Fibroblast of skin of abdomen (primary cell): ENCODE results near the gene ZRANB3.

Source experiments
- DNase-seq: peaks from one replicate; pipeline ENCODE4 v3.0.0-alpha.2; 2013

The ZRANB3 gene

GRCh38 chr2:135246711-135247270 is 284.2 kb downstream of the ZRANB3 start:
- no peak for DNase-seq

DNA sequence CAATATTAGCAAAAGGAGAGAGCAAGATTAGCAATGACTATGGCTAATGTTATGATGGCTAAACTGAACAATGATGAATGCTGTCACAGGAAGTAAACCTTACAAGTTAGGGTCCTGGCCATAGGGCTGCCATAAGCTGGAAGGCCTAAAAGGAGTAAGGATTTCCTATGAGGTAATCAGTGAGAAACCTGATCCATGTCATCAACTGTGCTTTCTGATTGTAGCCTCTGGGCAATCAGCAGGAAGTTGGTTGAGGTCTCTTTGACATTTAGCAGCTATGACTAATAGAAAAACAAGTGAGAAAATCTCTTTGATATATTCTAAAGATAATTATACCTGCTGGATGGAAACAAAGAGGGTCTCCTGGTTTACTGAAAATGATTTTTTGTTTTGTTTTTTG is 285.9 kb downstream of the ZRANB3 start:
- DNase-seq: peak; percentile 23

GRCh38 chr2:135238651-135239050 is 292.4 kb downstream of the ZRANB3 start:
- no peak for DNase-seq

DNA sequence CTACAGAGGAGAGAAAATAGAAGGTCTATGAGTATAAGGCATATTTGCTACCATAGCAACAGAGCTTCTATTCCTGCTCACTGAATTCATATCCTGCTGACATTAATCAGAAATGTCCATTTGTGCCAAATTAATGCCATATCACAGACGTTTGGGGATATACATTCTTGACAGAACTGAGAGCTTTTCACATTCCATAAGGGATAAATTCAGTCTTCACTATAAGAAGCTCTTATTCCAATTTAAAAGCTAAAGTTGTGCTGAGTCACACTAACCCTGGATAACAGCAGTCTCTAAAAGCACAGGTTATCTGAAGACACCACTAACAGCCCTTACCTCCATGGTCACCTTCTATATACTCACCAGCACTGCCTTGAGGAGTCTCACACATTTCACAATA is 300.9 kb downstream of the ZRANB3 start:
- DNase-seq: peak; percentile 31

- DNase-seq: peak; percentile 37
Observed at GRCh38 chr2:135227386-135227785, 303.6 kb downstream of the ZRANB3 start.

DNA sequence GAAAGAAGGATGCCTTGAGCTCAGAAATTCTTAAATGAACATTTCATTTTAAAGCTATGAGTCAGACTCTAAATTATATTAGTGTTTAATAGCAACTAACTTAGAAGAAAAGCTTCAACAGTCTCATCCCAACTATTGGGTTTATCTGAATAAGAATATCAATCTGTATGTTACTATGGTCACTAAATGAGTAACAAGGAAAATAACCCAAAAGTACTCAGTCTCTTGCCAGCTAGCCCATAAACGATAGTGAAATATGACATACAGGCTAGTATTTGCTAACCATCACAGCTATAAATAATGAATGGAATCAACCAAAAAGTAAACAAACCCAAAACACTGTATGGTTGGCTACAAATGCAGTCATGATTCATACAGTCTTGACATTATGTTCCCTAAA is 304.1 kb downstream of the ZRANB3 start:
- DNase-seq: peak; percentile 46

GRCh38 chr2:135225781-135226180 is 305.2 kb downstream of the ZRANB3 start:
- DNase-seq: no peak

- no peak for DNase-seq
Observed at GRCh38 chr2:135219226-135219625, 311.8 kb downstream of the ZRANB3 start.

DNA sequence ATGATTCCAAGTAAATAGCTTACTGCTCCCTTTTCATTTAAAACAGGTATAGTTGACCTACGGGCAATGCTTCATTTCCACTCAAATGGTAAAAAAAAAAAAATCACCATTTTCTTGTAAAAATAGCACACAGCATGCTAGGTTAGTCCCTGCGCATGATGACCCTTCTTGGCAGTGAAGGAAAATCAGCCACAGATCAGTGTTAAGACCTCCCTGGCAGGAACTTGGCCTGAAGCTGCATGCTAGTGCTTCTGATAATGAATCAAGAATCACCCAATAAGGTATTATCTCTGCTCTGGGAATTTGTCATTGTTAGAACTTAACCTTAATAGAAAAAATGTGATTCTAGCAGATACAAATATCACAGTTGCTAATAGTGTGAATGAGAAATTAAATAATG is 312.6 kb downstream of the ZRANB3 start:
- DNase-seq: no peak

- DNase-seq: no peak
Observed at GRCh38 chr2:135212757-135213156, 318.3 kb downstream of the ZRANB3 start.

DNA sequence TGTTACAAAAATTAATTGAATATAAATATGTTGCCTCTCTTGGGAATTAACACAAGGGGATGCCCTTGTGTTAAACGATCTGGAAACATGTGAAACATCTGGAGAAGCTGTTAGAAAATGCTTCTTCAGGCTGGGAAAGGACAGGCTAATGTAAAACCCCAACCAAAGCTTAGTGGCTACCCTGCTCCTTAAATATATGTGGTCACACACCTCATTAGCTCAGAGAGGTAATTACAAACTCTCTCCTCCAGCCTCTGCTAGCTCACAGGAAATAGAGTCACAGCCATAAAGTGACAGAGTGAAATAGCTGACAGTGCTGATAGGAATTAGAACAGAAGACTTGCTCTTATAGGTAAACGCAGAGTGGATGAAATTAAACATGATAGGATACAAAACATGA is 323.0 kb downstream of the ZRANB3 start:
- peak; percentile 6 for DNase-seq

DNA sequence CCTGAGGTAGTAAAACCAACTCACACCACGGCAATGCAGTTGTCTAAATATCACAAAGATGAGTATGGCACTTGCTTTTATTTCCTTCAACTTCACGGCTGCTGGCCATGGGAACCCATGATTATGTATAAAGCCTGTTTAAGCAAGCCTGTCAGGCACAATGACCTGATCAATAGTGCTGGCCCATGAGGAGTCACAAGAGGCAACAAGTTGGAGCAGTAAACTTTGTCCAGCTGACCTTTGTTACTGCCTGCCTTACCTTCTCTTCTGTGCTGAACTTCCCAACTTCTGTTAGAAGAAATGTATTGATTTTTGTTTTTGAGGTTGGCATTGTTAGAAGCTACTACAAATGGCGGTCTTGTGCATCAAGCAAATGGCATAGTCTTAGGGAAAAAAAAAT is 327.1 kb downstream of the ZRANB3 start:
- DNase-seq: no peak

- no peak for DNase-seq
Observed at GRCh38 chr2:135202751-135203150, 328.3 kb downstream of the ZRANB3 start.

DNA sequence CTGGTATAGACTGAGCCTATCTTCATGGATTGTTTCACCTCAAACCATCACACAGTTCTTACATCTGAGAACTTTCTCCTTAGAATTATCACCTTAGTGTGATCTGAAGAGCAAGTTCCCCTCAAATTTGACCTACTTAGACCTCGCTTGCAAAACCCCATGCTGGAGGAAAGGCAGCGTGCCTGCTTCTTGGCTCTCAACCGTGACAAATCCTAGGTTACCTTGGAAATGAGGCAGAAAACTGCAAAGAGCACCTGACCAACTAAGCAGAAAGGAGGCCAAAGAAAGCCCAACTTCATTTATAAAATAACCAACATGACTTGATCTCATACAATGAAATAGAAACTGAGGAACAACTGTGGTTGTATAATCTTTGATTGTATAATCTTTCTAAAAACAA is 332.5 kb downstream of the ZRANB3 start:
- DNase-seq: no peak

DNA sequence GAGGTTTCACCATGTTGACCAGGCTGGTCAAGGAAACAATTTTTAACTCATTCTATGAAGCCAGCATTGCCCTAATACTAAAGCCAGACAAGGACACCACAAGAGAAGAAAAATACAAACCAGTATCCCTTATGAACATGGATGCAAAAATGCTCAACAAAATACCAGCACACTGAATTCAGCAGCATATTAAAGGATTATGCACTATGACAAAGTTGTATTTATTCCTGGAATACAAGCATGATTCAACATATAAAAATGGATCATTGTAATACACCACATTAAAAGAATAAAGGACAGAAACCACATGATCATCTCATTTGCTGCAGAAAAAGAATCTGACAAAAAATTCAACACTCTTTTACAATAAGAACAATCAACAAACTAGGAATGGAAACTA is 340.2 kb downstream of the ZRANB3 start:
- DNase-seq: peak; percentile 15

- DNase-seq: no peak
Observed at GRCh38 chr2:135189148-135189547, 341.9 kb downstream of the ZRANB3 start.

- DNase-seq: no peak
Observed at GRCh38 chr2:135187270-135187669, 343.7 kb downstream of the ZRANB3 start.

GRCh38 chr2:135186054-135186453 is 345.0 kb downstream of the ZRANB3 start:
- no peak for DNase-seq

DNA sequence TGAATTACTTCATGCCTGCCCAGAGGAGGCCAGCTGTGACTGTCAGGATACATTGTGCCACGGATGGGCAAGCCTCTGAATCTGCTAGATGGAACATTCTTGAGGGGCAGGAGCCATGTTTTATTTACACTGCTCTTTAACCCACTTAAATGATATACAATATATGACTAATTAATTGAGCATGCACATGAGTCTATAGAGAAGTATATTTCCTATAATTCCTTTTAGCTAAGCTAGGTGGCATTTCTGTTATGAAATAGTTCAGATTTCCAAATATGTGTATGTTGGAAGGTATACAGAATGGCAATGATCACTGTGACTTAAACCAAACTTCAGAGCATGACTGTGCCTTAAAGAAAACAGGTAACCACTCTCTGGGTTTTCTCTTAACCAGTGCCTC is 347.2 kb downstream of the ZRANB3 start:
- DNase-seq: peak; percentile 24

DNA sequence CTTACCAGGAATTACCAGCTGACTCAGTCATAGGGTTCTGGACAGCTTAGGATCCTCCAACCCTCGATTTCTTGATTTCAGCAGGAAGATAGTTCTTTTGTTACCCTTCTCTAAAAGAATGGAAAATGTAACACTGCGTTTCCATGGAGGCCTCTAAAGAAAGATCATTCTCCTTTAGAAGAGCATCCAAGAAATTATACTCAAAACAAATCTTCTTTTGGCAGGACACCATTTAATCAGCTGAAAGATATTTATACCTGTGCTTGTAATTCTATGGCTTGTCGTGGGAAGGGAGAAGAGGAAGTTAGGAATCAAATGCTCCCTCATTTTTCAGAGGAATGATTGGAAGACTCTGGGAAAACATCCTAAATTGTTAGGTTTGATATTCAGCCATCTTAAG is 348.4 kb downstream of the ZRANB3 start:
- no peak for DNase-seq

DNA sequence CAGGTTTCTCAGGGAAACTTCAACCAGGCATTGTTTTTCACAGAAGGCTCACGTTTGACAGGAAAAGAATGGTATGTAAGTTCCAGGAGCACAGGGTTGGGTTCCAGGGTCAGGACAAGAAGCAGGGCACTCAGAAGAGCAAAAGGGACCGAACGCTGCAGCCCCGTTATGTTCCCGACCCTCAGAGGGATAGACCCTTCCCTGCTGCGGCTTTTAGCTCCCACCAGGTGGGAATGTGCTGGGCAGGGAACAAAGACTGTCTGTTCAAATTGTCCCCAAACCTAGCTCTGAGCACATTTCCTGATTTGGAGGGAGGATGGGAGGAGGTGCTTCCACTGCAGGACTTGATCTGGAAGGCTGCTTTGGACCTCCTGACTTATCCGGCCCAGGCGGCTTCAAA is 348.8 kb downstream of the ZRANB3 start:
- DNase-seq: no peak

GRCh38 chr2:135179689-135180088 is 351.3 kb downstream of the ZRANB3 start:
- no peak for DNase-seq

DNA sequence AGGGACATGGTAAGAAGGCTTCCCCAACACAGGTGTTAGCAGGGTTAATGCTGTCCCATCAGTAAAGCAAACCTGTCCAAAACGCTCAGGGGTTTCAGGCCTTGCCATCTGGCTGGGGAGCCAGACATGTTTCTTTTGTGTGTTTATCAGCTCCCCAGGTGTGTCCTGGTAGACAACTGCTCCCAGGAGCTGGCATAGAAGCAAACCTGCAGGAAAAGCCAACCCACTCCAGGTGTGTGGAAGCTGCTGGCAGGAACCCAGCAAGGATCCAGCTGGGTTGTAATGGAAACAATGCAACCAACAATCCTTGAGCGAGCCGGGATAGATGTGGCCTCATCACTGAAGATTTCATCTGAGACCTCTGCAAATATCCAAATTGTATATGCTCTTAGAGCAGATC is 355.8 kb downstream of the ZRANB3 start:
- DNase-seq: no peak

GRCh38 chr2:135174810-135175093 is 356.3 kb downstream of the ZRANB3 start:
- no peak for DNase-seq

DNA sequence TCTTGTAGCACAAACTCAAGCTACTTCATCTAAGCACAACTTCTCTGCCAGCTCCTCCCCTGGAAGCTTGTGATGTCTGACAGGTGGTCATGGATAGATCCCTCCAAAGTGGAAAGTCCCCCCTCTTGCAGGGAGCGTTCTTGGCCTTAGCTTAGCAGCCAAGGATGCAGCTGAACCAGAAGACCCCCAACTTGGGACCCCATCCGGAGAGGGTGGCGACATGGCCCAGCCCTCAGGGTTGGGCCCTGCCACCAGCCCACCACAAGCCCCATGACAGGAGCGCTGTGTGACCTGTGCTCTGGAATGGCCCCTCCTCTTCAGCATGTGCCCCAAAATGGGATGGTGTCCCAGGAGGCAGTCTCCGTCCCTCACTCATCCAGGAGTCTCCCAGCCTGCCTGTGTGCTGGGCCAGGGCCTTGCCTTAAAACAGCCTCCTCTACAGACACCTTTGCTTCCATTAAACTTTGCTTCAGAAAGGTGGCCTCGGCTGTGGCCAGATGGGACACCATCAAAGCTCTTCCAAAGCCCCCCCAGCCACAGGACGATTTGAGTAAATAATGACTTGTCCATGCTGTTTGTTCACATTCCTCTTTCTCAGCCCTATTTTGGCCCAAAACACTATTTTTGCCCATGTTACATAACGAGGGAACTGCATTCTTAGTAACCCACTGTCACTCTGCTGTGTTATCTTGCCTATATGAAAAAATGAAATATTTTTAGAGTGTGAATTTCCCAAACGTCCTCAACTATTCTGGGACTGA is 356.8 kb downstream of the ZRANB3 start:
- DNase-seq: no peak
